GM19438 (cell line): ENCODE results near the gene S1PR1.

Source experiments
- ATAC-seq: cut with Tn5 transposase; IDR thresholded peaks from one replicate; pipeline ENCODE4 v1.9.1; 2021; ENCODE audit warnings: low read depth; ENCODE audit not compliant: unreplicated experiment

The S1PR1 gene

GRCh38 chr1:101244842-101245241, 8.0 kb downstream of the S1PR1 start:
- no peak for ATAC-seq

- no peak for ATAC-seq
These were observed 8.6 kb downstream of the S1PR1 start for GRCh38 chr1:101245246-101245927.

- peak; percentile 94 for ATAC-seq
These were observed 10.8 kb downstream of the S1PR1 start for GRCh38 chr1:101247404-101248287.

- ATAC-seq = no peak
These were observed 13.4 kb downstream of the S1PR1 start for GRCh38 chr1:101250222-101250621.

GRCh38 chr1:101250656-101251272, 13.9 kb downstream of the S1PR1 start:
- no peak for ATAC-seq

- no peak for ATAC-seq
These were observed 14.7 kb downstream of the S1PR1 start for GRCh38 chr1:101251504-101251903.

- no peak for ATAC-seq
These were observed 17.3 kb downstream of the S1PR1 start for GRCh38 chr1:101253976-101254674.

- ATAC-seq = peak; percentile 74
These were observed 20.9 kb downstream of the S1PR1 start for GRCh38 chr1:101257500-101258325.

- no peak for ATAC-seq
These were observed 22.9 kb downstream of the S1PR1 start for GRCh38 chr1:101259744-101260148.

GRCh38 chr1:101260556-101261350, 23.9 kb downstream of the S1PR1 start:
- ATAC-seq = no peak

GRCh38 chr1:101261623-101262022, 24.8 kb downstream of the S1PR1 start:
- no peak for ATAC-seq

- ATAC-seq = no peak
These were observed 25.2 kb downstream of the S1PR1 start for GRCh38 chr1:101262060-101262459.

- ATAC-seq = no peak
These were observed 26.0 kb downstream of the S1PR1 start for GRCh38 chr1:101262630-101263348.

GRCh38 chr1:101264697-101265096, 27.9 kb downstream of the S1PR1 start:
- ATAC-seq = no peak

- ATAC-seq = no peak
These were observed 28.9 kb downstream of the S1PR1 start for GRCh38 chr1:101265684-101266083.

GRCh38 chr1:101267082-101267481, 30.3 kb downstream of the S1PR1 start:
- ATAC-seq = no peak

- ATAC-seq = no peak
These were observed 32.1 kb downstream of the S1PR1 start for GRCh38 chr1:101268893-101269292.

- no peak for ATAC-seq
These were observed 38.9 kb downstream of the S1PR1 start for GRCh38 chr1:101275672-101276071.

- ATAC-seq = no peak
These were observed 40.0 kb downstream of the S1PR1 start for GRCh38 chr1:101276818-101277217.
